ENCODE data around the gene APP.

DNA sequence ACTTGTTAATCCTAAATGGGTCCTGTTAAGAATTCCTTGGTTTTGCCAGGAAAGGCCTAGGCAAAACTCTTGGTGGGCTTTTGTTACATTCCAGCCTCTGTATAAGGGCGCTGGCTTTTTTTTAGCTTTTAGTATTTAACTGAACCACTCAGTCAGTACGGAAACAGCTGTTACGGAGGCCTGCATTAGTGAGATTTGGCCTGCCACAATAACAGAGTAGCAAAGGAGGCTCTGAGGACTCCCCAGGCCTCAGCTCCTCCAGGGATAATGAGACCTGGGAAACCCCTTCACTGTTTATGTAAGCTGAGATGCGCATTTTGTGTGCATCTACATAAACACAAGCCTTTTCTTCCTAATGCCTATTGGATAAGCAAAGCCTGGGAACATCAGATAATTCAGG, 210.2 kb downstream of the APP start:
- TF ChIP-seq, protein P1, sequence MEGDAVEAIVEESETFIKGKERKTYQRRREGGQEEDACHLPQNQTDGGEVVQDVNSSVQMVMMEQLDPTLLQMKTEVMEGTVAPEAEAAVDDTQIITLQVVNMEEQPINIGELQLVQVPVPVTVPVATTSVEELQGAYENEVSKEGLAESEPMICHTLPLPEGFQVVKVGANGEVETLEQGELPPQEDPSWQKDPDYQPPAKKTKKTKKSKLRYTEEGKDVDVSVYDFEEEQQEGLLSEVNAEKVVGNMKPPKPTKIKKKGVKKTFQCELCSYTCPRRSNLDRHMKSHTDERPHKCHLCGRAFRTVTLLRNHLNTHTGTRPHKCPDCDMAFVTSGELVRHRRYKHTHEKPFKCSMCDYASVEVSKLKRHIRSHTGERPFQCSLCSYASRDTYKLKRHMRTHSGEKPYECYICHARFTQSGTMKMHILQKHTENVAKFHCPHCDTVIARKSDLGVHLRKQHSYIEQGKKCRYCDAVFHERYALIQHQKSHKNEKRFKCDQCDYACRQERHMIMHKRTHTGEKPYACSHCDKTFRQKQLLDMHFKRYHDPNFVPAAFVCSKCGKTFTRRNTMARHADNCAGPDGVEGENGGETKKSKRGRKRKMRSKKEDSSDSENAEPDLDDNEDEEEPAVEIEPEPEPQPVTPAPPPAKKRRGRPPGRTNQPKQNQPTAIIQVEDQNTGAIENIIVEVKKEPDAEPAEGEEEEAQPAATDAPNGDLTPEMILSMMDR (IDR thresholded peaks at IDR 0.05) = no peak
- no peak for TF ChIP-seq EP300 (IDR thresholded peaks at IDR 0.05; ENCODE audit: low read depth)
